Measurements from ENCODE around the gene NDUFAF3. TPM values are rescaled to one million over a fixed set of nuclear protein-coding genes. Genes with fewer than 3 reads are reported as not detected.
A peak's percentile ranks its signal among the peaks of the same experiment; 100 is the strongest.

Gene NDUFAF3
- total and polyA plus RNA-seq, 10 of the 15 experiments (the other 5 are each of a cell fraction or from before 2014, with no cell fraction given), result 25.4 to 228 (median 63.9) TPM

DNA sequence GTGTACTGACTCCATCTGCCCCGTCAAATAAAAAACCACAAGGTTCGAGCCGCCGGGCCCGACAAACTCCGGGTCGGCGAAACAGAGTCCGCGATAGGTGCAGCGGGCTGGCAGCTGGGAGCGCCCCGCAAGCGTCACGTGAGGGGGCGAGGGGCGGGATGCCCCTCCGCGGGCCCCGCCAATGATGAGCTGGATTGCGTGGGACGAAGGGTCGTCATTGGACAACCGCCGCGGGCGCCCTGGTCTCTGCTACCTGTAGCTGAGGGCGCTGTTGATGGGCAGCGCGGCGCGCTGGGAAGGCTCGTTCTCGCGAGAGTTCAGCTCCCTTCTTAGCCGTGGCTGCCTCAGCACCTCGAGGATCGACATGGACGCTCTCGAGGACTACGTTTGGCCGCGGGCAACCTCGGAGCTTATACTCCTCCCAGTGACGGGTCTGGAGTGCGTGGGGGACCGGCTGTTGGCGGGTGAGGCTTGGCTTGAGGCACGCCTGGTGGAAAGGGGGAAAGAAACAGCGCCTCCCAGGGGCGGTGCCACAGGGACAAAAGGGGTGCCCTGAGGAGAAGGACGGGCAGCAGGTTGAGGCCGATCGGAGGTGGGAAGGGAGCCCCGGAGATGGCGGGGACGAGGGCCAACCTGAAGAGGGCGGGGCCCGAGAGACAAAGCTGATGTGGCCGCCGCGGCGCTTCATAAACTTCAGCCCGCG lies 14.7 kb upstream of the NDUFAF3 start, which contains the start of gene WDR6 (continued):
- TF ChIP-seq ZNF592 (IDR thresholded peaks at IDR 0.05), result no peak
- TF ChIP-seq IRF3 (IDR thresholded peaks at IDR 0.05), result peak; percentile 88
- no peak; the same call in 1 of the 2 replicates for TF ChIP-seq NR2F1 (conservative IDR thresholded peaks at IDR 0.05)
- TF ChIP-seq, protein P1, sequence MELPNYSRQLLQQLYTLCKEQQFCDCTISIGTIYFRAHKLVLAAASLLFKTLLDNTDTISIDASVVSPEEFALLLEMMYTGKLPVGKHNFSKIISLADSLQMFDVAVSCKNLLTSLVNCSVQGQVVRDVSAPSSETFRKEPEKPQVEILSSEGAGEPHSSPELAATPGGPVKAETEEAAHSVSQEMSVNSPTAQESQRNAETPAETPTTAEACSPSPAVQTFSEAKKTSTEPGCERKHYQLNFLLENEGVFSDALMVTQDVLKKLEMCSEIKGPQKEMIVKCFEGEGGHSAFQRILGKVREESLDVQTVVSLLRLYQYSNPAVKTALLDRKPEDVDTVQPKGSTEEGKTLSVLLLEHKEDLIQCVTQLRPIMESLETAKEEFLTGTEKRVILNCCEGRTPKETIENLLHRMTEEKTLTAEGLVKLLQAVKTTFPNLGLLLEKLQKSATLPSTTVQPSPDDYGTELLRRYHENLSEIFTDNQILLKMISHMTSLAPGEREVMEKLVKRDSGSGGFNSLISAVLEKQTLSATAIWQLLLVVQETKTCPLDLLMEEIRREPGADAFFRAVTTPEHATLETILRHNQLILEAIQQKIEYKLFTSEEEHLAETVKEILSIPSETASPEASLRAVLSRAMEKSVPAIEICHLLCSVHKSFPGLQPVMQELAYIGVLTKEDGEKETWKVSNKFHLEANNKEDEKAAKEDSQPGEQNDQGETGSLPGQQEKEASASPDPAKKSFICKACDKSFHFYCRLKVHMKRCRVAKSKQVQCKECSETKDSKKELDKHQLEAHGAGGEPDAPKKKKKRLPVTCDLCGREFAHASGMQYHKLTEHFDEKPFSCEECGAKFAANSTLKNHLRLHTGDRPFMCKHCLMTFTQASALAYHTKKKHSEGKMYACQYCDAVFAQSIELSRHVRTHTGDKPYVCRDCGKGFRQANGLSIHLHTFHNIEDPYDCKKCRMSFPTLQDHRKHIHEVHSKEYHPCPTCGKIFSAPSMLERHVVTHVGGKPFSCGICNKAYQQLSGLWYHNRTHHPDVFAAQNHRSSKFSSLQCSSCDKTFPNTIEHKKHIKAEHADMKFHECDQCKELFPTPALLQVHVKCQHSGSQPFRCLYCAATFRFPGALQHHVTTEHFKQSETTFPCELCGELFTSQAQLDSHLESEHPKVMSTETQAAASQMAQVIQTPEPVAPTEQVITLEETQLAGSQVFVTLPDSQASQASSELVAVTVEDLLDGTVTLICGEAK (IDR thresholded peaks at IDR 0.05; ENCODE audit: borderline replicate concordance), result peak; percentile 23; the same call in 1 of the 2 replicates
- no peak for TF ChIP-seq ESRRA (IDR thresholded peaks at IDR 0.05; ENCODE audit: low read length)
- no peak for TF ChIP-seq E4F1 (IDR thresholded peaks at IDR 0.05; ENCODE audit: borderline replicate concordance, partially characterized antibody)
- peak; percentile 75 for TF ChIP-seq RUNX3 (IDR thresholded peaks at IDR 0.05; ENCODE audit: low read length)
- no peak for TF ChIP-seq ZBTB33 (IDR thresholded peaks at IDR 0.05)
- no peak for TF ChIP-seq ZZZ3 (IDR thresholded peaks at IDR 0.05; ENCODE audit: control insufficient read depth, insufficient read length, low read depth)
- TF ChIP-seq ZNF274 (IDR thresholded peaks at IDR 0.05; ENCODE audit: insufficient read depth, insufficient read length), result no peak
- no peak for TF ChIP-seq CHD4 (IDR thresholded peaks at IDR 0.05)

Data from GM12878 (cell line).